Skeletal muscle satellite cell (primary cell): Measurements from ENCODE around the gene ZNF804A.
A peak's percentile ranks its signal among the peaks of the same experiment; 100 is the strongest.

Experiments
- H3K27me3 ChIP-seq: 2 replicates; pipeline ENCODE4 v1.7.0; 2013; ENCODE audit warnings: low read length; ENCODE audit not compliant: control insufficient read depth, insufficient read depth
- H3K36me3 ChIP-seq: 2 replicates; pipeline ENCODE4 v1.7.0; 2013; ENCODE audit warnings: mild to moderate bottlenecking, control low read depth, low read length; ENCODE audit not compliant: insufficient read depth
- H3K4me1 ChIP-seq: 2 replicates; pipeline ENCODE4 v1.7.0; 2013; ENCODE audit warnings: low read length; ENCODE audit not compliant: control insufficient read depth, insufficient read depth
- H3K4me2 ChIP-seq: 2 replicates; pipeline ENCODE4 v1.7.0; 2013; ENCODE audit warnings: mild to moderate bottlenecking, low read length
- H3K4me3 ChIP-seq: 2 replicates; pipeline ENCODE4 v1.7.0; 2013; ENCODE audit warnings: low read length
- H3K9ac ChIP-seq: 2 replicates; pipeline ENCODE4 v1.7.0; 2013; ENCODE audit warnings: mild to moderate bottlenecking, low read depth, low read length, moderate library complexity
- H3K9me3 ChIP-seq: replicated peaks from 2 replicates; pipeline ENCODE4 v1.7.0; 2013; ENCODE audit warnings: mild to moderate bottlenecking, control low read depth, low read length

The ZNF804A gene

GRCh38 chr2:184611361-184612085 lies 13.2 kb downstream of the ZNF804A start:
- Histone ChIP-seq H3K27me3 (no peaks in the 10 kb centered on the region), H3K36me3 (peaks cover 4% of the 10 kb centered on the region), H3K4me2 (no peak overlapping the region), H3K4me3 (no peak overlapping the region), H3K9ac (no peak overlapping the region), H3K9me3 (peaks cover 3% of the 10 kb centered on the region), H3K4me1 (peaks cover 14% of the 10 kb centered on the region)

- no peaks in the 10 kb centered on the region for H3K36me3 ChIP-seq
- H3K9ac ChIP-seq = no peak overlapping the region
- H3K4me1 ChIP-seq = peaks cover 9% of the 10 kb centered on the region
- H3K4me2 ChIP-seq = peak overlapping the region; percentile 32
- H3K4me3 ChIP-seq = no peak overlapping the region
- H3K9me3 ChIP-seq = no peaks in the 10 kb centered on the region
- no peaks in the 10 kb centered on the region for H3K27me3 ChIP-seq
Measured at GRCh38 chr2:184620367-184620766, 22.0 kb downstream of the ZNF804A start.

- Histone ChIP-seq H3K4me3 (no peak overlapping the region), H3K9me3 (no peaks in the 10 kb centered on the region), H3K4me2 (no peak overlapping the region), H3K27me3 (no peaks in the 10 kb centered on the region), H3K36me3 (no peaks in the 10 kb centered on the region), H3K9ac (no peak overlapping the region), H3K4me1 (peaks cover 9% of the 10 kb centered on the region)
Measured at GRCh38 chr2:184624311-184624710, 26.0 kb downstream of the ZNF804A start.

GRCh38 chr2:184628051-184628450 lies 29.7 kb downstream of the ZNF804A start:
- Histone ChIP-seq H3K4me2 (no peak overlapping the region), H3K4me3 (no peak overlapping the region), H3K9me3 (no peaks in the 10 kb centered on the region), H3K4me1 (no peaks in the 10 kb centered on the region), H3K27me3 (no peaks in the 10 kb centered on the region), H3K36me3 (no peaks in the 10 kb centered on the region), H3K9ac (no peak overlapping the region)

- peaks cover 16% of the 10 kb centered on the region for H3K4me1 ChIP-seq
- H3K36me3 ChIP-seq = no peaks in the 10 kb centered on the region
- H3K9ac ChIP-seq = no peak overlapping the region
- no peaks in the 10 kb centered on the region for H3K27me3 ChIP-seq
- no peak overlapping the region for H3K4me2 ChIP-seq
- H3K9me3 ChIP-seq = no peaks in the 10 kb centered on the region
- no peak overlapping the region for H3K4me3 ChIP-seq
Measured at GRCh38 chr2:184633726-184634125, 35.4 kb downstream of the ZNF804A start.

GRCh38 chr2:184637781-184638180 lies 39.5 kb downstream of the ZNF804A start:
- no peaks in the 10 kb centered on the region for H3K9me3 ChIP-seq
- no peaks in the 10 kb centered on the region for H3K27me3 ChIP-seq
- peaks cover 16% of the 10 kb centered on the region for H3K4me1 ChIP-seq
- no peak overlapping the region for H3K4me2 ChIP-seq
- no peaks in the 10 kb centered on the region for H3K36me3 ChIP-seq
- H3K4me3 ChIP-seq = no peak overlapping the region
- no peak overlapping the region for H3K9ac ChIP-seq

- H3K9me3 ChIP-seq = no peaks in the 10 kb centered on the region
Measured at GRCh38 chr2:184644685-184645084, 46.4 kb downstream of the ZNF804A start.

GRCh38 chr2:184646177-184646576 lies 47.8 kb downstream of the ZNF804A start:
- Histone ChIP-seq H3K36me3 (no peaks in the 10 kb centered on the region), H3K9ac (no peak overlapping the region), H3K27me3 (no peaks in the 10 kb centered on the region), H3K4me2 (peak overlapping the region; percentile 56), H3K4me3 (peak overlapping the region; percentile 1), H3K4me1 (peaks cover 9% of the 10 kb centered on the region), H3K9me3 (no peaks in the 10 kb centered on the region)

More at GRCh38 chr2:184644685-184645084, 46.4 kb downstream of the ZNF804A start:
- peaks cover 9% of the 10 kb centered on the region for H3K4me1 ChIP-seq
- no peak overlapping the region for H3K4me3 ChIP-seq
- H3K27me3 ChIP-seq = no peaks in the 10 kb centered on the region
- H3K4me2 ChIP-seq = no peak overlapping the region
- H3K36me3 ChIP-seq = no peaks in the 10 kb centered on the region
- H3K9ac ChIP-seq = no peak overlapping the region

GRCh38 chr2:184646593-184646992 lies 48.3 kb downstream of the ZNF804A start:
- H3K4me2 ChIP-seq = no peak overlapping the region
- H3K9ac ChIP-seq = no peak overlapping the region
- no peaks in the 10 kb centered on the region for H3K9me3 ChIP-seq
- no peaks in the 10 kb centered on the region for H3K36me3 ChIP-seq
- H3K27me3 ChIP-seq = no peaks in the 10 kb centered on the region
- H3K4me1 ChIP-seq = peaks cover 9% of the 10 kb centered on the region
- no peak overlapping the region for H3K4me3 ChIP-seq

GRCh38 chr2:184654945-184655344 lies 56.6 kb downstream of the ZNF804A start:
- Histone ChIP-seq H3K9ac (no peak overlapping the region), H3K9me3 (no peaks in the 10 kb centered on the region), H3K4me3 (no peak overlapping the region), H3K36me3 (no peaks in the 10 kb centered on the region), H3K4me1 (no peaks in the 10 kb centered on the region), H3K4me2 (no peak overlapping the region), H3K27me3 (no peaks in the 10 kb centered on the region)

- no peaks in the 10 kb centered on the region for H3K9me3 ChIP-seq
- no peaks in the 10 kb centered on the region for H3K36me3 ChIP-seq
- no peak overlapping the region for H3K4me3 ChIP-seq
- no peak overlapping the region for H3K4me2 ChIP-seq
- no peaks in the 10 kb centered on the region for H3K27me3 ChIP-seq
- no peaks in the 10 kb centered on the region for H3K4me1 ChIP-seq
- no peak overlapping the region for H3K9ac ChIP-seq
Measured at GRCh38 chr2:184677171-184677570, 78.8 kb downstream of the ZNF804A start.
